NCI-H1417 treated with DMSO at 0.1 percent for 48 hours (cell line): ENCODE data around the gene RPP25L.

Experiments used
- DNase-seq: peaks from one replicate; lab custom pipeline; 2025; lab: John Stamatoyannopoulos, UW

RPP25L gene

DNA sequence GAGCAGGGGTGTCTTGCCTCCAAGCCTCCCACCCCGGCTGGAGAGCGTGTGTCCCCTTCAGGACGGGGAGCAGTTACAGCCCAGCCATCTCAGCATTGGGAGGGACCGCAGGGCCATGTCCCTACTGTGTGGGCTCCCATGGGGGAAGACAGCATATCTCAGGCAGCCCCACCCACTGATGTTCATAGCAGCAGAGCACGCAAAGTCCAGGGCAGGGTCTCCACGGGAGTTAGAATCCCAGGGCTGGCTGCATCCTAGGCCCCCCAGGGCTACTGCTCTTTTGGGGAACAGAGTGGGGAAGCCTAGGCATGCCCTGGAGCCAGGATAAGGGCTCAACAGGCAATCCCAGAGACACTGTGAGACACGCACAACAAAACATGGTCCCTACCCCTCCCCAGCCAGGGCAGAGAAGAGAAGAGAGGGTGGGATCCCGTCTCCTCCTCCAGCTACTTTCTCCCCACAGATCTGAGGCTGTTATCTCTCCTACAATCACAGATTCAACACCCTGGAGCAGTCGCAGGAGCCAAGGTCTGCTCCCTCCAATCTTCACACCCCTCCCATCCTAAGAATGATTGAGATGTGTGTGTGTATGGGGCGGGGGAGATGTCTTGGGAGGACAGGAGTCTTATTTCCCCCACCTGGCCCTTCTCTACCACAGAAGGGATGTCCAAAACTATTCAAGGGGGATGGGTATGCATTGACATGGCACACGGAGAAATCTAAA is 25.8 kb downstream of the RPP25L start:
- DNase-seq, result no peak

DNA sequence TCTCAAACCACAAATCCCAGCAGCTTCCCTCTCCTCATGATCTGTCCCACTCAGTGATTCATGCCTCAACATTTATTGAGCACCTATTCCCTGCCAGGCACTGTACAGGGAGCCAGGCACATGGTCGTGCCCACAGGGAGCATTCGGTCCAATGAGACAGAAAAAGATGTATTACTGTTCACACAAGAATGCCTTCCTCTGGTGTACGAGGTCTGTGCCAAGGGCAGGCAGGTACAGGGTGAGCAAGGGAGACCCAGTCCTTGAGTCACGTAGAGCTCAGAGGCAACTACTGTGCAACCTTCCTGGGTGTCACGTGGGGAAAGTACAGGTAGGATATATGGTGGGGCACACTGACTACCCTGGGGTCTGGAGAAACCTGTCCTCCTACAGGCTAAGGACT is 26.9 kb downstream of the RPP25L start:
- no peak for DNase-seq

DNA sequence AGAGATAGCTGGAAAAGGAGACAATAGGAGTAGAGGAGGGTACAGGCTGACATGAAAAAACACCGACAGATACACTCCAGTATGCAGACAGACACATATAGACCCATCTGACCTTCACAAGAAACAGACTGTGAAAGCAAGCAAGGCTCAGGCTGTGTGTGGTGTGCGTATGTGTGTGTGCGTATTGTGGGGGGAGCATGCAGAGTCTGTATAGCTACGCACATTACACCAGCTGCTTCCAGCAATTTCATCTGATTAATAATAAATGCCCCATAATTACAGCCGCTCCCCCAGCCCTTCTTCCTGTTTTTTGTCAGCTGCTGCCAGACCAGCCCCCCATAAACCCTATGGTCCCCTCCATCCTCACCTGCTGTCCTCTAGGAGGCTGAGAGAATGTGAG is 29.1 kb downstream of the RPP25L start:
- DNase-seq, result no peak

DNA sequence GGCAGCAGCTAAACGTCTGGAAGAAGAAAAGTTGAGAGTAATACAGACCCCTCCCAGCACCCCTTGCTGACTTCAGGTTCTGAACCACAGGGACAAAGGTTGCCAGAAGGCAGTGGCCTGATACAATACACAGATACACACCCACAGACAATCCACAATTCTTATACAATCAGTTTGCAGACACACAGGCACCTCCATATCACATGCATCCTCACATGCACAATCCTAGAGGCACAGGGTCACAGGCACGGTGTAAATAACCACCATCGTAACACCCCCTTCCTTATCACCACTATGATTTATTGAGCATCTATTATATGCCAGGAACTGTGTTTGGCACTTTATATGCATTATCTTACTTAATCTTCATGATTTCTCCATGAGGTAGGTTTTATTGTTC is 30.6 kb downstream of the RPP25L start:
- no peak for DNase-seq

DNA sequence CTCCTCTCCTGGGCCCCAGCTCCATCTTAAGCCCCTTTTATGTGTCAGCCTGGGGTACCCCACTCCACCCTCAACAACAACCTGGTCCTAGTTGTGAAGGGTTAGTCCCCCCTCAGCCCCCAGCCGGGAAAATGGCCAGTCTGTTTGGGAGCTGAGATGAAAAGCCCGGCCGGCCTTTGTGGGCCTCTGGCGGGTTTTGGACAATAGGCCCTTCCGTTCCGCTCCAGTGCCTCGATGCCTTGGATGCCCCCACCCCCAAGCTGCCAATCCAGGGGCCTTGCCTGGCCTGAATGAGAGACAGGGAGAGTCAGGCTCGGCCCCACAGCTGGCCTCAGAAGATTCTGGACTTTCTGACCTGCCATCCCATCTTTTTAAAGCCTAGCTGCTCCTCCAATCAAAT is 31.5 kb downstream of the RPP25L start:
- no peak for DNase-seq

DNA sequence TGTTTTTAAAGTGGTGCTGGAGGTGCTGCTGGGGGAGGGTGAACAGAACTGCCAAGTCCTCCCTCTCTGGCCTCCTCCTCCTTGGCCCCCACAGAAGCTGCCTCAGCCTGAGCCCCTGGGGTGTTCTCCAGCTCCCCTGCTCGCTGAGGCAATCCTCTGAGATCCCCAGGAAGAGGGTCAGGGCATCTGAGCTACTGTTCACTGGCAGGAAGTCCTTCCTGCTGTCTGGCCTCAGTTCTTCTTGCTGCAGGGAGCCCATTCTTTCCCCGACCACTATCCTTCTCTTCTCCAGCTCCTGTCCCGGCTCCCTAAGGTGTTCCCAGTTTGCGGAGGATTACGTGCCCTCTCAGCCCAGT is 32.1 kb downstream of the RPP25L start:
- DNase-seq, result no peak

DNA sequence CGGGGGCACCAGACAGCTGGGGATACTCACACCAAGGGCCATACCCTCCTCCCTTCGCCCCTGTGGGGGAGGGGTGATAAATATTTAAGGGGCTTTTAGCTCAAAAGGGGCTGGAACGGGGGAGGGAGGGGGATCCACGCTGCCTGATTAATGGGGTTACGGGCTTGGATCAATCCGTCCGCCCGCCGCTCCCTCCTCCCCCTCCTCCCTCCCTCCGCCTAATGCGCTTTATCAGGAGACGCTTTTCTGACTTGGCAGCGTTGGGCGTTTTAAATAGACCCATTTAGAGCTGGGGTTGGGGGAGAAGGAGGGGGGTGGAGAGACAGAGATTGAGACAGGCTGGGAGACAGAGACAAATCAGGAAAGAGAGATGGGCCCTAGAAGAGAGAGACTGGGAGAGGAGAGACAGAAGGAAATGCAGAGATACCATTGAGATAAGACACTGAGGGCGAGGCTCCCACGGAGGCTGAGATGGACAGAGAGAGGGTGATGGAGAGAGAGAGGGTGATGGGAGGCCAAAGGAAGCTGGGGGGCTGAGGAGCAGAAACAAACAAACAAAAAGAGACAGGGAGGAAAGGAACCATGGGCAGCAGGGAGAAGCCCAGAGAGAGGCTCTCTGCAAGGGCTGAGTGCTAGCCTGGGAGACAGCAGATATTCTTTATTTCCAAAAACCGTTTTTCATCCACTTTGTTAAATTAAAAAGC is 32.6 kb downstream of the RPP25L start:
- no peak for DNase-seq

DNA sequence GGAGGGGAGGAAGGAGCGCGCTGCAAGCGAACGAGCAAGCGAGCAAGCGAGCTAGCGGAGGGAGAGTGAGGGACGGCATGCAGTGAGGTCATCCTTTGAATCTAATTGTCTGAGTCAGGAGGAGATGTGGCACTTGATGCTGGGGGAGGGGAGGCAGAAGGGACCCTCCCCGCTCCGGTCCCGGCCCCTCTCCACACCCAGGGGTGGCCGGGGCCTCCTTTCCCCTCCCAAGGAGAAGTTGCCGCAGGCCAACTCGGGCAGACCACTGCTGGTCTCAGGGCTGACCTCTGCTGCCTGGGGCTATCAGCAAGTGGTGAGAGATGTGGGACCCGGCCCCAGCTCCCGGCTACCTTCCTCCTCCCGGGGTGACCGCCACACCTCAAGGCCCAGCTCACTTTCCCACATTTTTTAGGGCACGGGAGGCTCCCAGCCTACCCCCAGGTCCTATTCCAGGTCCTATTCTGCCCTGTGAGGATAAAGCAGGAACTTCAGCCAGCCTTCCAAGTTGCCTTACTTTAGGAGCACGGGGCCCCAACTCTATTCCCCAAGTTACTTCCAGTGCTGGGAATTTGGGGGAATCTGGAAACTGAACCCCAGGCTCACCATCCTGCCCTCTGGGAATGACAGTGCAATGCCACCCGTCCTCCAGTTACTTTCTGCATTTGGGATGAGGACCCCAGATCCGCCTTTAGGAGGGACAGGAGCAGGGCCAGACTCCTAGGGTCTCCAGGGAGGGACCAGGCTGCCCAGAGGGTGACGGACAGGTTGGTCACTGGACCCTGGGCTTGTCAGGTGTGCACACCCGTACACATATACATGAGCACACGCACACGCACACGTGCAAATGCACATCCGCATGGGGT is 33.4 kb downstream of the RPP25L start:
- DNase-seq, result no peak

DNA sequence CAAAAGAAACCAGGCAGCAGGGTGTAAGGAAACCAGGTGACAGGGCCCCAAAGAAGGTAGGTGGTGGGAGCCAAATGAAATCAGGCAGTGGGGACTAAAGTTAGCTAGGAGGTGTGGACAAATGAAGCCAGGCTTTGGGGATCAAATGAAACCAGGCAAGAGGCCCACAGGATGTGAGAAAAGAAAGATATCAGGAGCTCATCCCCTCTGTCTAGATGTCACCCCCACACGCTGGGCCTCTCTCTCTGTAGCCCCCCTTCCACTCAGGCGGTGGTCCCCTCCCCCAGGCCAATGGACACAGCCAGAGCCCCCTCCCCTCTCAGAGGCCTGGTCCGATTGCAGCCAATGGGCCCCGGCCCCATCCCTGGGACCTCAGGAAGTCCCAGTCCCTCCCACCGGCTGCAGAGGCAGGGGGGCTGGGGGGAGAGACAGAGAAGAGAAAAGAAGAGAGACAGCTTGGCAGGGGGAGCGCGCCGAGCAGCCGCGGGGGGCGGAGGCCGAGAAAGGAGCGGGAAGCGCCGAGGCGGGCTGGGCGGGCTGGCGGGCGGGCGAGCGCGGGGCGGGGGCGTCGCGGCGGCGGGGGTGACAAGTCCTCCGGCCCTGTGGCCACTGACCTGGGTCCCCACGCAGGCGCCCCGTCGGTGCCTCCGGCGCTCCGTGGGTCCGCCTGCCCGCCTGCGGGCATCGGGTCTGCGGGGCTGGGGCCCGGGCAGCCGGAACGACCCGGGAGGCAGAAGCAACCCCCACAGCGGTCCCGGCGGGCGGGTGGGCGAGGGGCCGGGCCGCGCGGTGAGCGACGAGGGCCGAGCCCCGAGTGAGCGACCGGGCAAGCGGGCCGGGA is 34.3 kb downstream of the RPP25L start:
- DNase-seq, result no peak

DNA sequence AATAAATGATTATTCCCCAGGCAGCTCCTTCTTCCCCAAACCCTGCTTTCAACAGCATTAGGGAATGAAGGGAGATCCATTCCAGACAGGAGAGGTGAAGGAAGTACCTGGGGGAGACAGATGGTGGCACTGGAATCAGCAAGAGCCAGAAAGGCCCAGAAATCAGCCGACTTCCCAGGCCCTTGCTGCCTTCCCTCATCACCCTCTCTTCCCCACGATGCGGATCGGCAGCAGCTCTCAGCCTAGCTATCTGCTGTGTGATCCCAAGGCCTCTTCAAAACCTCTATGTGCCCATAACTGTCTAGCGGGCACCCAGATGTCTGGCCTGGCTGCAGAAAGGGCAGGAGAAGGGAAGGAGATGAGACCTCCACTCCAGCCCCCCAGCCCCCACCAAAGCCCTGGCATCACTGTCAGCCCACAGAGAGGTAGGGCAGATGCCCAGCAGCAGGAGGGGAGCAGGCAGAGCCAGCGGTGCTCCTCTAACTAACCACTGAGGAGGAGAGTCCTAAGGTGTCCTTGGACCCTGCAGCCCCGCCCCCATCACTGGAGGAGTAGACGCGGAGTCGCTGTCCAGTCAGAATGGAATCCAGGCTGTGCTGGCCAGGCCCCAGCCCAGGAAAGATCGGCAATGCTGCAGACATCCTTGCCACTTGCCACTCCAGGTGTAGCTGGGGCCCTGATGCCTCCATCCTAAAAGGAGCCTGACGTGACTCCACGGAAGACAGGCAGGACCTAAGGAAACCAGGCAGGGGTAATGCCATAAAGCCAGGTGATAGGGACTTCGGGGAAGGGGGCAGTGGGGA is 35.1 kb downstream of the RPP25L start:
- no peak for DNase-seq

DNA sequence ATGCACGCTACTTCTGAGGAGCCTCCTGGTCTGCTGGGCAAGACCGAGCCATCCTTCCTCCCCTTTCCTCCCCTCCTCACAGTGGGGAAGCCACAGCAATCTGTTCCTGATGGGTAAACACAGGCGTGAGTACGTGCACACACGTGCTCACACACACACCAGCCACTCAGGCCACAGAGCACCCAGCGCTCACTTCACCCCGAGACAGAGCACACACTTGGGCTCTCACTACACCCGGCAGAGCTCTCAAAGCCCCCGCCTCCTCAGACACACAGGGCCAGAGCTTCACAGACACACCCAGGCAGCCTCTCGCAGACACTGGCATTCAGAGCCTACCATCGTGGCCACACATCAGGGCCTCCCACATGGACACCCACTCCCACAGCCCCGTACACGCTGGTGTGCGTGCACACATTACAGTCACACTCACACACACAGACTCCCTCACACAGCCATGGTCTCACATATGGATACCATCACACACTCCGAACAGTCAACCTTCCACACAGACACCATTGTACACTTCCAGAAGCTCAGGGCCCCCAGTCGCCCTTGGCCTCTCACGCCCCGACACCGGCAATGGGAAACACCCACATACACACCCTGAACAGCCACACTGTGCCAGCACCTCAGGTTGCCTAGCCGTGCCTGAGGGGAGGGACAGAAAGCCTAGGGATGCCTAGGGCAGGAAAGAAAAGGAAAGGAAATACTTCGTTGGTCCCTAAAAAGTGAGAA is 35.9 kb downstream of the RPP25L start:
- DNase-seq, result no peak

DNA sequence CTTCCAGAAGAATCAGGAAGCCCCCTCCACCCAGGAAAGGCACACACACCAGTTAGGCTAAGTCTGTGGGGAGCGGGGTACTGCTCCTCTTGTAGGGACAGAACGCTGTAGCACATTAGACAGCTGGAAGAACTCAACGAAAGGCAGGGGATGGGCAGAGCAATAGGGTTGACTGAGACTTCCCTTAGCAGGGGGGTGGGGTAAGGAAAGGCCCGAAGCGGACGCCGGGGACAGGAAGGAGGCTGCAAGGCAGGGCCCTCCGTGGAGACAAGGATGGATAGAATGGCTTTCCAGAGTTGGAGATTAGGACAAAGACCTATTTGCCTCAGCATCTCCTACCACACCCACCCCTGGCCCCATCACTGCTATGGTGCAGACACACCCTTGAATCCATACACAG is 36.7 kb downstream of the RPP25L start:
- no peak for DNase-seq

DNA sequence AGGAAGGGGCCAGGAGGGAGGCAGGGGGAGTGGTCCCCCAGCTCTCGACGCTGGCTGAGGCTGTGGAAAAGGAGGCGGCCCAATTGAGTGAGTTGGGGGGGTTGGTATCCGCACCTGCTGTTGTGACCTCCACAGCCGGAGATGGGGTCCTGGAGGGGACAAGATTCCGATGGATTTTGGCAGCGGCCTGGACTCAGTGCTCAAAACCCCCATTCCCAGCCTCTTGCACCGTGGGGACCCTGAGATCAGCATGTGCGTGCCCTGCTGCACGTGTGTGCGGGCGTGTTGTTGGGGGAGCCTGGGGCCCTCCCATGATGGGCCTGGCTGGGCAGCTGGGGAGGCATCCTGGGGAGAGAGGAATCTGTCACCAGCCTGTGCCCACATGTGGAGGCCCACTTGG is 37.3 kb downstream of the RPP25L start:
- DNase-seq, result no peak

DNA sequence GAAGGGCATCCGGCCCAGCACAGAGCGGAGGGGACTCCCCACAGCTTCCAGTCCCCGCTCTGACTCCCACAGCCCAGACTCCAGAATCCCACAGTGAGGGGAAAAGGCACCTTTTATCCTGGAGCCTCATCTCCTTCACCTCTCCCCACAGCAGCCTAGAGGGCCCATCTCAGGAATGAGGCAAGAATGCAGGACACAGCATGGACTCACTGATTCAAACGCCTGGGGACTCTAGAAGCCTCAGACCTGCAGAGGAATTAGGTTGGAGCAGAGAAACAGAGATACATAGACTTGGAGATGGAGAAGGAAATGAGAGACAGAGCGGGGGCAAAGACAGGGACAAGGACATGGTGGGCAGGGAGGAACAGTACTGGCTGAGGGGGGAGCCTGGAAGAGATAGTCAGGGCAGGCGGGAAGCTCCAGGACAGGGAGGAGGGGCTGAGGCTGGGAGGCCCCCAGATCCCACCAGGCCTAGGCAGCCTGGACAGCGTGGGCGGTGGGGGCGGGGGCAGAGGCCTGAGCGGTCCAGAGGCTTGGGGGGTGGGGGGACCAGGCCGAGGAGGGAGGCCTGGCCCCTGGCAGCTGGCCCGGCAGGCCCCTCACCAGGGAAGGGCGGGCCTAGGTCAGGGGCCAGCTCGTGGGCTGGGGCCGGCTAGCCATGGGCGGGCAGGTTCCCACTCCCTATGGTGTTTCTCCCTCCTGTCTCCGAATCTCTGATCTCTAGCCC is 38.1 kb downstream of the RPP25L start:
- no peak for DNase-seq

DNA sequence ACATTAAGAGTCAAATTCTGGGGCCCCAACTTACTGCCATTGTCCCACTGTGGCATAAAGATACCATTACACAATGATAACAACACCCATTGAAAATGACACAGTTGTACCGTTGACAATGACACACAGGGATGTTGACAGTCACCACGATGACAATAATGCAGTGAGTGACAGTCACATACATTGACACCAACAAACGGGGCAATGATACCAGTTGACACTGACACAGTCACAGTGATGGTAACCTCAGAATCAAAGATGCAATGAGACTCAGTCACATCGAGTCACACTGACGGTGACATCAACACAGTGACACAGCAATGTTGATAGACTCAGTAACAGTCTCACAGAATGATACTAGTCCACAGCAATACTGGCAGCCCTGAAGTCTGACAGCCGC is 39.3 kb downstream of the RPP25L start:
- no peak for DNase-seq

DNA sequence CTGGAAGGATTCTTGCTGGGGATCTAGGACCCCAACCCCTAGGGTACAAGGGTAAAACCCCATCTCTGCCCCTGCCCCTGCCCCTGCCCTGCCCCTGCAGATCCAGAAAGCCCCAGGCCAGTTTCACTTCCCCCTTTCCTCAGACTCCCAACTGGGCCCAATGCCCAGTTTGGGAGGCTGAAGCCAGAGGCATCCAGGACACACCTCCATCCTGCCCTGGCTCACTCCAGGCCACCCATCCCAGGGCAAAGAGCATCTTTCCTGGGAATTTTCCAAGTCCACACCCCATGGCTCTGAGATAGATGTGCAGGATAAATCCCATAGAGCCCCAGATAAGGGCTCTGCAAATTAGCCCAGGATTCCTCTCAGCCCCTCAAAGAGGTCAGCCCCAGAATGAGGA is 39.8 kb downstream of the RPP25L start:
- no peak for DNase-seq

DNA sequence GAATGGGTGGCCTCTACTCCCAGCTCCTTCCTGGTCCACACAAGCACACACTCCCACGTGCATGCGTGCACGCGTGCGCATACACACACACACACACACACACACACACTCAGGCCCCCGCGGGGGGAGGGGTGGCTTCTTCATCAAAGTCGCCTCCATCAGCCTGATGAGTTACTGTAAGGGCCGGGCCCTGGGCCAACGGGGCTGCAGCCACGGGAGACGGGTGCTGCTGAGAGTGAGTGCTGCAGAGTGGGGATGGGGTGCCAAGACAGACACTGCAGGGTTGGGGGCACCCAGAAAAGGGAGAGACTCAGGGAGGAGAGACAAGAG is 40.5 kb downstream of the RPP25L start:
- no peak for DNase-seq

DNA sequence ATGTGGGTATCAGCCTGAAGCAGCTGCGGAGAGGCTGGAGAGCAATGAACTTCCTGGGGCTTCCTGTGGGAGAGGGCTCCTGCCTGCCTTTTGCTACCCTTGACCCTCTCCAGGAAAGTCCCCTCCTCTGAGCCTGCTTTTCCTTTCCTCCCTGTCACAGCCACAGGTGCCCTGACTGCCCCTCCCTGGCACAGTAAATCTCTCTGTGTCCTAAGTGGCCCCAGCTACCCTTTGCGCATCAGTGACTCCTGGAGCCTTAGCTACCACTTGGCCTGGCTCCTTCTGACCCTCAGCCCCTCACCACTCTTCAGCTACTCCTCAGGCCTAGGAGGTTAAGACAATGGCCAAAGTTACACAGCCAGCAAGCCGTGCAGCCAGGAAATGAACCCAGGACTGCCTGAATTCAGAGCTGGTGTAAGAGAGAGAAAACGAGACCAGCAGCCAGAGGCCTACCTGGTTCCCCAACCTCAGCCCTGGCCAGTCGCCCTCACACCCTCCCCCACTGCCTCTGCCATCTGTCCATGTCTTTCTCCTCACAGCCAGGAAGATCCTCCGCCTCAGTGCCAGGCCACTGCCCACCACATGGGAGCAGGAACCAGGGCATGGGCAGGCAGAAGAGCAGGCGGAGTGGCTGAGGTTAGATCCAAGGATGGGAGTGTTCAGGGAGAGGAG is 41.0 kb downstream of the RPP25L start:
- no peak for DNase-seq

DNA sequence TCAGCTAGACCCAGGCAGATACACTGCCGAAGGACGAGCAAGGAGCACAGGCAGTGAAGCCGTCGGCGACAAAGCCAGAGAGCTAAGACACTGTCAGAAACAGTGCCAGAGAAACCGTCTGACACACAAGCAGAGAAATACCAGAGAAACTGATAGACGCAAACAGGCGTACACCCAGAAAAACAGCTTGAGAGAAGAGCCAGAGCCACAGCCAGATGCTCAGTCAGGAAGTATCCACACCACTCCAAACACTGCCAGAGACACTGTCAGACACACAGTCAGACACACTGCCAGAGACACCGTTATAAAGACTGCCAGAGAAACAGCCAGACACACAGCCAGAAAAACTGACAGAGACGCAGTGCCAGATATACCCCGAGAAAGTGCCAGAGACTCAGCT is 41.5 kb downstream of the RPP25L start:
- no peak for DNase-seq

DNA sequence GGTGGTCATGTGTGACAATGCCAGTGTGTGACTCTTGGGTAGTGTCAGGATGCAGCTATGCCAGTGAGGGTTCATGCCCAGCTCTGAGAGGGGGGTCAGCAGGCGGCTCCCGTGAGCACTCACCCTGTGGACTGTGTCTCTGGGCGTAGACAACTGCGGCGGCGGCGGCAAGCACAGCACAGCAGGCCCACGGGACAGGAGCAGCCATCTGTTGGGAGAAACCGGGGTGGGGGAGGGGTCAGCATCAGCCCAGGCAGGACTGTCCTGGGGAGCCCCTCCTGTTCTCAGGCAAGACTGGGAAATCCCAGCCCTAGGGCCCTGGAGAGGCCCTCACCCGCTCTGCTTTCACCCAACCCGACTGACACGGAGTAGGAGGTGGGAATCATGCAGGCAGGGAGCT is 43.1 kb downstream of the RPP25L start:
- DNase-seq, result no peak
